22Rv1 (cell line): Measurements from ENCODE around the gene DNM1.

Experiments
- H3K27ac ChIP-seq: fragments of 450-650 bp; 2 replicates; pipeline ENCODE4 v1.5.1; 2017
- ZFX ChIP-seq: fragments of 450-650 bp; IDR thresholded peaks from 2 replicates; pipeline ENCODE4 v1.6.1; 2017; ENCODE audit warnings: antibody characterized with exemption, borderline replicate concordance
- TF ChIP-seq, protein P1 (sequence below): fragments of 450-650 bp; IDR thresholded peaks from 2 replicates; pipeline ENCODE4 v1.5.1; 2017; ENCODE audit warnings: mild to moderate bottlenecking

DNM1 gene

GRCh38 chr9:128190013-128190412, 13.2 kb upstream of the DNM1 start:
- TF ChIP-seq, protein P1, sequence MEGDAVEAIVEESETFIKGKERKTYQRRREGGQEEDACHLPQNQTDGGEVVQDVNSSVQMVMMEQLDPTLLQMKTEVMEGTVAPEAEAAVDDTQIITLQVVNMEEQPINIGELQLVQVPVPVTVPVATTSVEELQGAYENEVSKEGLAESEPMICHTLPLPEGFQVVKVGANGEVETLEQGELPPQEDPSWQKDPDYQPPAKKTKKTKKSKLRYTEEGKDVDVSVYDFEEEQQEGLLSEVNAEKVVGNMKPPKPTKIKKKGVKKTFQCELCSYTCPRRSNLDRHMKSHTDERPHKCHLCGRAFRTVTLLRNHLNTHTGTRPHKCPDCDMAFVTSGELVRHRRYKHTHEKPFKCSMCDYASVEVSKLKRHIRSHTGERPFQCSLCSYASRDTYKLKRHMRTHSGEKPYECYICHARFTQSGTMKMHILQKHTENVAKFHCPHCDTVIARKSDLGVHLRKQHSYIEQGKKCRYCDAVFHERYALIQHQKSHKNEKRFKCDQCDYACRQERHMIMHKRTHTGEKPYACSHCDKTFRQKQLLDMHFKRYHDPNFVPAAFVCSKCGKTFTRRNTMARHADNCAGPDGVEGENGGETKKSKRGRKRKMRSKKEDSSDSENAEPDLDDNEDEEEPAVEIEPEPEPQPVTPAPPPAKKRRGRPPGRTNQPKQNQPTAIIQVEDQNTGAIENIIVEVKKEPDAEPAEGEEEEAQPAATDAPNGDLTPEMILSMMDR: no peak
- TF ChIP-seq ZFX: no peak

DNA sequence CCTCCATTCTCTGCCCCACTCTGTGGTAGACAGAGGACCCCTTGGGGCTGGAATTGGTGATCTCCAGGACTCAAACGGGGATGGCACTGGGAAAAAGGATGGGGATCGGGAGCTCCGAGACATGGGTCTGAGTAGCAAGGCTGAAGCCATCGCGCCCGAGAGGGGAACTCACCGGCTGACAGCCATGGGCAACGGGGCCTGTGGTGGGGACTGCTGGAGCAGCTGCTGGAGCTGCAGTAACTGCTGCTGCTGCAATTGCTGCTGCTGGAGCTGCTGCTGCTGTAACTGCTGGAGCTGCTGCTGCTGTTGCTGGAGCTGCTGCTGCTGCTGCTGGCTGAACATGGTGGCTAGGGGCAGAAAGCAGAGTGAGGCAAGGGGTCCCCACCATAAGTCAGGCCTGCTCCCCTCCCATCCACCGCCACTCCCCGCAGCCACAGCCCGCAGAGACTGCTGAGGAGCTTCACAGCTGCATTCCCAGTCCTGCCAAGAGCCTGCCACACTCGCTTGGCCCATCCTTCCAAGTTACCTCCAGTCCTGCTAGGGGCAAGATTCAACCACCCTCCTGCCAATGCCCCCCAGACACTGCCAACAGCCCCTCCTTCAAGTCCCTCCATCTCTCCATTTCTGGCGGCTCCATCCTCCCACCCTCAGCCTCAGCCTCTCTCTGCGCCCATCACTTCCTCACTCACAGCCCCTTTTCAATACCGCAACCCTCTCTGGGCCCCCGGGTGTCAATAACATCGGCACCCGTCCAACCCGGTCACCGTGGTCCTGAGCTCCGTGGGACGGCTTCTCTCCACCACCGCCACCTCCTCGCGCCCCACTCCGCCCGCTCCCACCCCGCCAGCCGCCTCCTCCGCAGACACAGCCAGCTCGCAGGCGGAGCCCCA, 12.4 kb upstream of the DNM1 start:
- no peak for TF ChIP-seq ZFX
- TF ChIP-seq, protein P1: no peak
- H3K27ac ChIP-seq: peak overlapping the region; percentile 92

More at GRCh38 chr9:128190013-128190412, 13.2 kb upstream of the DNM1 start:
- H3K27ac ChIP-seq: peak overlapping the region; percentile 92; the same call in 1 of the 2 replicates

DNA sequence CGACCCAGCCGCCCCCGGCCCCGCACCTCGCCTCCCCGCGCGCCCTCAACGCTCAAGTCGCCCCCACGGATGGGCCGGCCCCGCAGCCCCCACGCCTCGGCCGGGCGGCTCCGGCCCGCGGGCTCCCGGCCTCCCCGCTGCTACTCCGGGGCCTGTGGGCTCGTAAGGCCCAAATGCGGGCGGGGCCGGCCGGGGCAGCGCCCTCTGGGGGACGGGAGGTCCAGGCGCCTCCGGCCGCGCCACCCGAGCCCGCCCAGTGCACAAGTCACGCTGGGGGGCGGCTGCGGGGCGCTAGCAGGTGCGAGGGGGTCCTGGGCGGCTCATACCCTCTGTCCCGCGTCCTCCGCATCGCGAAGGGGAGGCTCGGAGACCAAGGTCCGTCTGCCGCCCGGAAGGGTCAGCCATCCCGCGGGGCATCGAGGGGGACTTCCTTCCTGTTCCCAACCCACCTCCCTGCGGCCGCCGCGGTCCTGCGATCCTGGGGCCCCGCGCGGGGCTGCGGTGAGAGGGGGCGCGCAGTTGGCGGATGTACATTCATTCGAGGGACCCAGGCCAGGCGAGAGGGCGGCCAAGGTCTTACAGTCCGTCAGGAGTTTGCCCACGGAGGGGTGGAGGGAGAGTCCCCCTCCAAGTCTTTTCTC, 11.7 kb upstream of the DNM1 start, which contains the start of gene CIZ1:
CIZ1 (minus strand) TSS at position 167 of the 641 bp plus-strand sequence. CDS start 715 bp downstream, outside the sequence.
- TF ChIP-seq ZFX: peak; percentile 88; the same call in 1 of the 2 replicates
- TF ChIP-seq, protein P1: peak; percentile 92
- H3K27ac ChIP-seq: peak within 1 kb of the TSS; percentile 92

DNA sequence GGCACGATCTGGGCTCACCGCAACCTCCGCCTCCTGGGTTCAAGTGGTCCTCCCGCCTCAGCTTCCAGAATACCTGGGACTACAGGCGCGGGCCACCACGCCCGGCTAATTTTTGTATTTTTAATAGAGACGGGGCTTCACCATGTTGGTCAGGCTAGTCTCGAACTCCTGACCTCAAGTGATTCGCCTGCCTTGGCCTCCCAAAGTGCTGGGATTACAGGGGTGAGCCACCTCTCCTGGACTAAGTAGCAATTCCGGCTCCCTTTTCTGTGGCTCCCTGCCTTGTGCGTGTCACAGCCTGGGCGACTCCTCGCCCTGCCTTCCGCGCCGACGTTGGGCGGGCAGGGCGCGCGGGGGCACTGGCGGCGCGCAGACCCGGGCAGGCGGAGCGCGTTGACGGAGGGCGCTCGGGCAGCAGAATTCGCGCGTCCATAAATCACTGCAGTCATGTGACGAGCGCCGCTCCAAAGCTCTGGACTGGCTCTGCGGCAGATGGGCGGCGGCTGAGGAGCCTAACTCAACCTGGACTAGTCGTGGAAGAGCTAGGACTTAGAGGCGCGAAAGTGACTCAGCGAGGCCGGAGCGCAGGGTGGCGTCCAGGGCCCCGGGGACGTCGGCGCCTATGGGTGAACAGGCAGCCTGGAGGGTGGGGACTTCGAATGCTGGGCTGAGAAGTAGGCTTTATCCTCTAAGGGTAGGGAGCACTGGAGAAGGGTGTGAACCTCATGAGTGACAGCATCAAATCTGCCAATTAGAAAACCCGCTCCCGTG, 10.4 kb upstream of the DNM1 start:
- peak overlapping the region; percentile 92 for H3K27ac ChIP-seq
- no peak for TF ChIP-seq ZFX
- TF ChIP-seq, protein P1: peak; percentile 73

DNA sequence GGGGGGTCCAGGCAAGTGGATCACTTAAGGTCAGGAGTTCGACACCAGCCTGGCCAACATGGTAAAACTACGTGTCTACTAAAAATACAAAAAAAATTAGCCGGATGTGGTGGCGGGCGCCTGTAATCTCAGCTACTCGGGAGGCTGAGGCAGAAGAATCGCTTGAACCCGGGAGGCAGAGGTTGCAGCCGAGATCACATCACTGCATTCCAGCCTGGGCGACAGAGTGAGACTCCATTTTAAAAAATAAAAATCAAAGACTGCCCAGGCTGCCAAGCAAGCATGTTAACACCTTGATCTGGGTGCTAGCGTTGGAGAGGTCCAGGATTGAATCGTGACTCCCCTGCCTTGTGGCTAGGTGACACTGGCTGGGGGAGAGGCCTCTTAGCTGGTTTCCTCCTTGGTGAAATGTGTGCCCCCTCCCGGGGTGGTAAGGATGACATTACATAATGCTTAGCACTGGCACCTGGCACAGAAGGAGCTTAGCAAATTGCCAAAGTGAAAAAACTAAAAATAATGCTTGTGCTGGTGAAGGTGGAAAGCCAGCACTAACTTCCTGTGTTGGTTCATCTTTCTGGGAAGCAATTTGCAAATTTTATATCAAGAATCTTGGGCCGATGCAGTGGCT, 9.6 kb upstream of the DNM1 start:
- TF ChIP-seq, protein P1: no peak
- TF ChIP-seq ZFX: no peak
- peak overlapping the region; percentile 92 for H3K27ac ChIP-seq

GRCh38 chr9:128201441-128202369, 1.5 kb upstream of the DNM1 start:
- H3K27ac ChIP-seq: peak overlapping the region; percentile 8; the same call in 1 of the 2 replicates
- TF ChIP-seq, protein P1: no peak
- no peak for TF ChIP-seq ZFX
